Kidney (tissue), 14 donors: Measurements from ENCODE around the gene TVP23A. TPM values are rescaled to one million over a fixed set of nuclear protein-coding genes. Genes with fewer than 3 reads are reported as not detected.

Experiments
- DNase-seq, 5 donors: peaks; one replicate each; pipeline ENCODE4 v3.0.0-alpha.2; 2013 to 2020
- FAIRE-seq: peaks from 2 replicates; lab custom pipeline; 2012; peaks lifted over from hg19 to GRCh38; lab: Jason Lieb, UNC
- H3K27ac ChIP-seq, 2 donors: one replicate each; pipeline ENCODE4 v1.7.0; 2013; ENCODE audit warnings: low read depth in 2 of 2, low read length in 2 of 2, inconsistent platforms in 1 of 2
- H3K27me3 ChIP-seq: one replicate; pipeline ENCODE4 v1.7.1; 2013; ENCODE audit warnings: low read length, inconsistent platforms; ENCODE audit not compliant: control insufficient read depth, insufficient read depth
- H3K36me3 ChIP-seq, 3 donors: one replicate each; pipeline versions ENCODE4 v1.7.0 to v1.7.1; 2013; ENCODE audit warnings: low read length in 3 of 3, control low read depth in 1 of 3, inconsistent platforms in 1 of 3; ENCODE audit not compliant: insufficient read depth in 3 of 3, control insufficient read depth in 2 of 3
- H3K4me1 ChIP-seq, 3 donors: one replicate each; pipeline versions ENCODE4 v1.7.0 to v1.7.1; 2013; ENCODE audit warnings: low read length in 3 of 3, inconsistent platforms in 1 of 3, low read depth in 1 of 3; ENCODE audit not compliant: control insufficient read depth in 2 of 3, insufficient read depth in 2 of 3
- H3K4me3 ChIP-seq, 3 donors: one replicate each; pipeline versions ENCODE4 v1.7.0 to v1.8.1; 2013; ENCODE audit warnings: low read length in 3 of 3, control low read depth in 1 of 3, inconsistent platforms in 1 of 3
- H3K9ac ChIP-seq, 3 donors: one replicate each; pipeline versions ENCODE4 v1.7.0 to v1.7.1; 2013; ENCODE audit warnings: low read length in 3 of 3, control low read depth in 1 of 3, inconsistent platforms in 1 of 3
- H3K9me3 ChIP-seq, 3 donors: one replicate each; pipeline versions ENCODE4 v1.7.0 to v1.7.1; 2013; ENCODE audit warnings: low read length in 3 of 3, control low read depth in 1 of 3, inconsistent platforms in 1 of 3; ENCODE audit not compliant: control insufficient read depth in 2 of 3, insufficient read depth in 1 of 3
- CTCF ChIP-seq: IDR thresholded peaks from 3 replicates; pipeline ENCODE4 v1.5.1; 2012; ENCODE audit warnings: mild to moderate bottlenecking, moderate library complexity, borderline replicate concordance; ENCODE audit not compliant: insufficient read depth; ENCODE audit errors: extremely low read depth
- intact Hi-C: fragments of 100-400 bp; cut with DNase I; formaldehyde crosslinking; loops from one replicate; pipeline ENCODE4 v1.11.1; 2022
- polyA plus RNA-seq: library from polyadenylated mRNA; stranded (reverse); fragments of 350-450 nt; fragmentation: Illumina TruSeq; extraction: RNeasy Lipid Tissue Mini Kit (QIAGEN cat#74804); gene quantifications from one replicate; pipeline ENCODE4 v1.2.3, GENCODE V29; 2014; ENCODE audit warnings: low read depth, low replicate concordance; ENCODE audit not compliant: insufficient read depth
- total RNA-seq: library from RNA; stranded (reverse); fragmentation: NEBNext Ultra II Directional; extraction: Animal tissue kit (Norgen Biotek cat#: 25700); gene quantifications from one replicate; pipeline ENCODE4 v1.2.1, GENCODE V29; 2021
- donor health status: control.
- donor health status: control.
- donor health status: control.
- donor health status: control.
- donor health status: control.
- donor health status: DM: yes; HTN: yes; CAD: no.
- donor health status: Normal renal cell carcinoma (clear cell type).

Gene TVP23A
- total and polyA plus RNA-seq, 2 donors from 2014 or later, result 0.19 TPM; not detected in 1

GRCh38 chr16:10828851-10829366 is 10.3 kb upstream of the TVP23A start:
- intact Hi-C loops, result no loop called here
- peak overlapping the region in 2 of 3 donors; percentile 35 to 36 for H3K4me3 ChIP-seq
- TF ChIP-seq CTCF, result no peak
- H3K27ac ChIP-seq, result peak overlapping the region; percentile 77 to 87
- peaks cover 0 to 20% (median 13%) of the 10 kb centered on the region in 3 donors for H3K4me1 ChIP-seq
- peak overlapping the region in 1 of 3 donors; percentile 44 for H3K9ac ChIP-seq
- H3K36me3 ChIP-seq, result no peaks in the 10 kb centered on the region
- H3K27me3 ChIP-seq, result no peaks in the 10 kb centered on the region
- FAIRE-seq, result peak; percentile 47
- peak in 4 of 5 donors; percentile 34 to 97 (median 73) for DNase-seq
- no peaks in the 10 kb centered on the region for H3K9me3 ChIP-seq

- H3K9ac ChIP-seq, result peak overlapping the region in 1 of 3 donors; percentile 44
- H3K9me3 ChIP-seq, result no peaks in the 10 kb centered on the region
- FAIRE-seq, result no peak
- H3K27me3 ChIP-seq, result no peaks in the 10 kb centered on the region
- H3K27ac ChIP-seq, result peak overlapping the region; percentile 77 to 87
- TF ChIP-seq CTCF, result no peak
- no peak overlapping the region for H3K4me3 ChIP-seq
- no peaks in the 10 kb centered on the region for H3K36me3 ChIP-seq
- intact Hi-C loops, result no loop called here
- peak in 3 of 5 donors; percentile 44 to 97 (median 79) for DNase-seq
- peaks cover 0 to 20% (median 13%) of the 10 kb centered on the region in 3 donors for H3K4me1 ChIP-seq
Observed at GRCh38 chr16:10827691-10828341, 9.2 kb upstream of the TVP23A start.

GRCh38 chr16:10824111-10824893 is 5.7 kb upstream of the TVP23A start:
- FAIRE-seq (no peak), DNase-seq (no peak)
- Histone ChIP-seq H3K36me3 (no peaks in the 10 kb centered on the region), H3K4me3 (no peak overlapping the region), H3K27me3 (no peaks in the 10 kb centered on the region), H3K9ac (no peak overlapping the region), H3K9me3 (no peaks in the 10 kb centered on the region), H3K27ac (no peak overlapping the region), H3K4me1 (peaks cover 0 to 17% (median 9%) of the 10 kb centered on the region in 3 donors)
- intact Hi-C loops, result no loop called here
- TF ChIP-seq CTCF, result no peak
